ENCODE measurements around the gene ICA1.

- TF ChIP-seq CTCF (IDR thresholded peaks at IDR 0.05; ENCODE audit: low read depth, low read length, poor library complexity, severe bottlenecking) = no peak
- no peak for TF ChIP-seq EZH2phosphoT487 (IDR thresholded peaks at IDR 0.05; ENCODE audit: borderline replicate concordance, low read length)
These were observed 156.4 kb downstream of the ICA1 start for GRCh38 chr7:8105449-8106095.

Measured in DOHH2 (cell line).